Measurements from ENCODE around the gene HMCN2.

The HMCN2 gene

GRCh38 chr9:130225071-130225470 lies 40.5 kb upstream of the HMCN2 start:
- Histone ChIP-seq H3K27ac (no peak overlapping the region), H3K79me2 (no peaks in the 10 kb centered on the region), H3K27me3 (ENCODE audit: control insufficient read depth, insufficient read depth, low read length) (no peaks in the 10 kb centered on the region), H3K4me3 (ENCODE audit: low read depth, low read length) (no peak overlapping the region), H3K36me3 (ENCODE audit: control insufficient read depth, insufficient read depth, low read length) (no peaks in the 10 kb centered on the region), H3K4me2 (ENCODE audit: low read length) (no peak overlapping the region), H2AFZ (no peak overlapping the region), H3K9me3 (ENCODE audit: control insufficient read depth, low read length) (peaks cover 2% of the 10 kb centered on the region), H3K4me1 (no peaks in the 10 kb centered on the region), H3K9ac (no peak overlapping the region)
- TF ChIP-seq CTCF (IDR thresholded peaks at IDR 0.05), result no peak

DNA sequence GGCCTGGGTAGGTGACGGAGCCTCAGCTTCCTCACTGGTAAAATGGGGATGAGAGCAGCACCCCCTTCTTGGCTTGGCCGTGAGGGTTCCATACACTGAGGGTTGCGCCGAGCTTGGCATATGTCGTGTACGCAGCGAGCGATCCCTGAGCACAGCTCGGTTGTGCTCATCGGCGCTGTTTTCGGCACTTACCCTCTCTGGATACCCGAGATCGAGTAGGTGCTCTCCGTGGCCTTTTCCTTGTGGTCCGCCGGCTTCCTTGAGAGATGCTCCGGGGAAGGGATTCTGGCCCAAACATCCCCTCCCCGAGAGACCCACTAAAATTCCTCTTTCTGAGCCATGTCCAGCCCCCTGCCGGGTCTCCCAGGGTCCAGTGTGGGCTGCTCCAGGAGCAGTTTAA lies 40.0 kb upstream of the HMCN2 start:
- Histone ChIP-seq H3K9ac (no peak overlapping the region), H2AFZ (no peak overlapping the region), H3K9me3 (ENCODE audit: control insufficient read depth, low read length) (peaks cover 2% of the 10 kb centered on the region), H3K27me3 (ENCODE audit: control insufficient read depth, insufficient read depth, low read length) (no peaks in the 10 kb centered on the region), H3K79me2 (no peaks in the 10 kb centered on the region), H3K36me3 (ENCODE audit: control insufficient read depth, insufficient read depth, low read length) (no peaks in the 10 kb centered on the region), H3K4me2 (ENCODE audit: low read length) (no peak overlapping the region), H3K4me1 (no peaks in the 10 kb centered on the region), H3K27ac (no peak overlapping the region), H3K4me3 (ENCODE audit: low read depth, low read length) (no peak overlapping the region)
- TF ChIP-seq CTCF (IDR thresholded peaks at IDR 0.05), result no peak

DNA sequence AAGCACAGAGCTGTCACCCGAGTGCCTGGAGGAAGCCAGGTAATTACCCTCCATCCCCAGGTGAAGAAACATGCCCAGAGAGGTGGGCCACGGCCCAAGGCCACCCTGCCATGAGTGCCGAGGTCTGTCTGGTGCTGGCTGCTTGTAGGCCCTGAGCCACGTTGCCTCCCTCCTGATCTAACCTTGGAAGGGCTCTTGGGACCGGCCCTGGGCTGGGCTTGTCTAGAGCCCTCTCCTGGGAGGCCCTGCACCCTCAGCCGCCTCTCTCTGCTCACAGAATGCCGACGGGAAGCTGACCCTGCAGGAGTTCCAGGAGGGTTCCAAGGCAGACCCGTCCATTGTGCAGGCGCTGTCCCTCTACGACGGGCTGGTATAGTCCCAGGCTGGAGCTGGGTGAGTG lies 39.4 kb upstream of the HMCN2 start:
- Histone ChIP-seq H3K79me2 (no peaks in the 10 kb centered on the region), H3K4me1 (no peaks in the 10 kb centered on the region), H3K4me2 (ENCODE audit: low read length) (no peak overlapping the region), H3K36me3 (ENCODE audit: control insufficient read depth, insufficient read depth, low read length) (no peaks in the 10 kb centered on the region), H2AFZ (no peak overlapping the region), H3K9ac (no peak overlapping the region), H3K27me3 (ENCODE audit: control insufficient read depth, insufficient read depth, low read length) (no peaks in the 10 kb centered on the region), H3K4me3 (ENCODE audit: low read depth, low read length) (no peak overlapping the region), H3K9me3 (ENCODE audit: control insufficient read depth, low read length) (peaks cover 2% of the 10 kb centered on the region), H3K27ac (no peak overlapping the region)
- TF ChIP-seq CTCF (IDR thresholded peaks at IDR 0.05), result no peak

GRCh38 chr9:130227833-130228232 lies 37.7 kb upstream of the HMCN2 start:
- Histone ChIP-seq H3K36me3 (ENCODE audit: control insufficient read depth, insufficient read depth, low read length) (no peaks in the 10 kb centered on the region), H3K4me1 (no peaks in the 10 kb centered on the region), H3K9ac (no peak overlapping the region), H3K4me3 (ENCODE audit: low read depth, low read length) (no peak overlapping the region), H3K9me3 (ENCODE audit: control insufficient read depth, low read length) (peaks cover 2% of the 10 kb centered on the region), H2AFZ (no peak overlapping the region), H3K27me3 (ENCODE audit: control insufficient read depth, insufficient read depth, low read length) (no peaks in the 10 kb centered on the region), H3K27ac (no peak overlapping the region), H3K79me2 (no peaks in the 10 kb centered on the region), H3K4me2 (ENCODE audit: low read length) (no peak overlapping the region)
- TF ChIP-seq CTCF (IDR thresholded peaks at IDR 0.05), result no peak

GRCh38 chr9:130229759-130230158 lies 35.8 kb upstream of the HMCN2 start:
- Histone ChIP-seq H2AFZ (no peak overlapping the region), H3K27me3 (ENCODE audit: control insufficient read depth, insufficient read depth, low read length) (no peaks in the 10 kb centered on the region), H3K27ac (no peak overlapping the region), H3K36me3 (ENCODE audit: control insufficient read depth, insufficient read depth, low read length) (no peaks in the 10 kb centered on the region), H3K9ac (no peak overlapping the region), H3K4me1 (no peaks in the 10 kb centered on the region), H3K9me3 (ENCODE audit: control insufficient read depth, low read length) (peaks cover 2% of the 10 kb centered on the region), H3K4me2 (ENCODE audit: low read length) (no peak overlapping the region), H3K79me2 (no peaks in the 10 kb centered on the region), H3K4me3 (ENCODE audit: low read depth, low read length) (no peak overlapping the region)
- TF ChIP-seq CTCF (IDR thresholded peaks at IDR 0.05), result no peak

Measured in parathyroid adenoma (tissue), 2 donors.